ENCODE results near the gene OLFML2B.

The OLFML2B gene

GRCh38 chr1:161973924-161974845, 49.5 kb downstream of the OLFML2B start:
- no peak for DNase-seq

GRCh38 chr1:161972828-161973227, 50.8 kb downstream of the OLFML2B start:
- no peak for DNase-seq

- no peak for DNase-seq
Measured at GRCh38 chr1:161970633-161971032, 53.0 kb downstream of the OLFML2B start.

GRCh38 chr1:161970036-161970435, 53.6 kb downstream of the OLFML2B start:
- DNase-seq = no peak

- DNase-seq = no peak
Measured at GRCh38 chr1:161966067-161966466, 57.6 kb downstream of the OLFML2B start.

- no peak for DNase-seq
Measured at GRCh38 chr1:161962091-161962887, 61.4 kb downstream of the OLFML2B start.

GRCh38 chr1:161958425-161958824, 65.2 kb downstream of the OLFML2B start:
- DNase-seq = no peak

- no peak for DNase-seq
Measured at GRCh38 chr1:161956930-161957329, 66.7 kb downstream of the OLFML2B start.

- DNase-seq = no peak
Measured at GRCh38 chr1:161956097-161956496, 67.6 kb downstream of the OLFML2B start.

GRCh38 chr1:161955606-161956005, 68.1 kb downstream of the OLFML2B start:
- DNase-seq = no peak

- no peak for DNase-seq
Measured at GRCh38 chr1:161954466-161954865, 69.2 kb downstream of the OLFML2B start.

GRCh38 chr1:161954050-161954449, 69.6 kb downstream of the OLFML2B start:
- no peak for DNase-seq

GRCh38 chr1:161953256-161953920, 70.3 kb downstream of the OLFML2B start:
- no peak for DNase-seq

- no peak for DNase-seq
Measured at GRCh38 chr1:161952607-161953172, 71.0 kb downstream of the OLFML2B start.

- no peak for DNase-seq
Measured at GRCh38 chr1:161951646-161952045, 72.0 kb downstream of the OLFML2B start.

GRCh38 chr1:161950377-161950776, 73.3 kb downstream of the OLFML2B start:
- no peak for DNase-seq

- DNase-seq = no peak
Measured at GRCh38 chr1:161949548-161949947, 74.1 kb downstream of the OLFML2B start.

GRCh38 chr1:161948435-161948834, 75.2 kb downstream of the OLFML2B start:
- no peak for DNase-seq

- no peak for DNase-seq
Measured at GRCh38 chr1:161946071-161946987, 77.3 kb downstream of the OLFML2B start.

GRCh38 chr1:161945306-161946060, 78.2 kb downstream of the OLFML2B start:
- DNase-seq = no peak

GRCh38 chr1:161944381-161944780, 79.3 kb downstream of the OLFML2B start:
- no peak for DNase-seq

Measured in activated effector memory CD4-positive, alpha-beta T cell treated with anti-CD3 and anti-CD28 coated beads, Interleukin-2, amount 50 U/mL, for 16 hours (primary cell).